DOHH2 (cell line): ENCODE results near the gene OSBPL9.

Experiments used
- H3F3A ChIP-seq: fragments of 200-600 bp; sonication (generic), shearing (Covaris generic); 2 replicates; pipeline ENCODE4 v1.6.0; 2016; ENCODE audit warnings: antibody characterized with exemption, mild to moderate bottlenecking; ENCODE audit not compliant: control insufficient read depth, insufficient read depth
- H3K27ac ChIP-seq: fragments of 200-600 bp; sonication (generic); 2 replicates; pipeline ENCODE4 v1.5.1; 2014; ENCODE audit warnings: low read depth, mild to moderate bottlenecking, low read length, moderate library complexity
- H3K27me3 ChIP-seq: fragments of 200-600 bp; sonication (generic); 2 replicates; pipeline ENCODE4 v1.6.1; 2014; ENCODE audit warnings: mild to moderate bottlenecking, low read length, mixed read lengths; ENCODE audit not compliant: control insufficient read depth
- H3K36me3 ChIP-seq: fragments of 200-600 bp; sonication (generic); 2 replicates; pipeline ENCODE4 v1.6.1; 2014; ENCODE audit warnings: mild to moderate bottlenecking, low read length, moderate library complexity, mixed read lengths; ENCODE audit not compliant: control insufficient read depth
- H3K4me1 ChIP-seq: fragments of 200-600 bp; sonication (generic); 2 replicates; pipeline ENCODE4 v1.6.1; 2014; ENCODE audit warnings: mild to moderate bottlenecking, low read length, mixed read lengths; ENCODE audit not compliant: control insufficient read depth
- H3K4me2 ChIP-seq: fragments of 200-600 bp; sonication (generic); 2 replicates; pipeline ENCODE4 v1.6.0; 2014; ENCODE audit warnings: mild to moderate bottlenecking, low read length, moderate library complexity
- H3K4me3 ChIP-seq: fragments of 200-600 bp; sonication (generic); 2 replicates; pipeline ENCODE4 v1.5.1; 2014; ENCODE audit warnings: mild to moderate bottlenecking, low read length, mixed read lengths
- H3K79me2 ChIP-seq: fragments of 200-600 bp; sonication (generic); 2 replicates; pipeline ENCODE4 v1.6.1; 2014; ENCODE audit warnings: mild to moderate bottlenecking, low read length, mixed read lengths; ENCODE audit not compliant: control insufficient read depth
- H3K9me2 ChIP-seq: fragments of 200-600 bp; sonication (generic); replicated peaks from 2 replicates; pipeline ENCODE4 v1.6.1; 2014; ENCODE audit warnings: mild to moderate bottlenecking, low read length, mixed read lengths; ENCODE audit not compliant: control insufficient read depth
- H3K9me3 ChIP-seq: fragments of 200-600 bp; sonication (generic); 2 replicates; pipeline ENCODE4 v1.6.1; 2014; ENCODE audit warnings: antibody characterized with exemption, low read length, mixed read lengths; ENCODE audit not compliant: control insufficient read depth, insufficient read depth
- H4K20me1 ChIP-seq: fragments of 200-600 bp; sonication (generic); 2 replicates; pipeline ENCODE4 v1.6.0; 2014; ENCODE audit warnings: low read depth, mild to moderate bottlenecking, antibody characterized with exemption, low read length, moderate library complexity; ENCODE audit not compliant: control insufficient read depth, insufficient read depth
- EZH2phosphoT487 ChIP-seq: fragments of 200-600 bp; sonication (generic); IDR thresholded peaks from 2 replicates; pipeline ENCODE4 v1.6.1; 2017; ENCODE audit warnings: borderline replicate concordance, mild to moderate bottlenecking, antibody characterized with exemption, low read length, moderate library complexity, mixed read lengths
- TF ChIP-seq, protein P1 (sequence below): fragments of 200-600 bp; sonication (generic); IDR thresholded peaks from one replicate; pipeline ENCODE4 v1.5.1; 2014; ENCODE audit warnings: antibody characterized with exemption, mild to moderate bottlenecking, low read depth, low read length; ENCODE audit not compliant: poor library complexity, severe bottlenecking

Gene OSBPL9

DNA sequence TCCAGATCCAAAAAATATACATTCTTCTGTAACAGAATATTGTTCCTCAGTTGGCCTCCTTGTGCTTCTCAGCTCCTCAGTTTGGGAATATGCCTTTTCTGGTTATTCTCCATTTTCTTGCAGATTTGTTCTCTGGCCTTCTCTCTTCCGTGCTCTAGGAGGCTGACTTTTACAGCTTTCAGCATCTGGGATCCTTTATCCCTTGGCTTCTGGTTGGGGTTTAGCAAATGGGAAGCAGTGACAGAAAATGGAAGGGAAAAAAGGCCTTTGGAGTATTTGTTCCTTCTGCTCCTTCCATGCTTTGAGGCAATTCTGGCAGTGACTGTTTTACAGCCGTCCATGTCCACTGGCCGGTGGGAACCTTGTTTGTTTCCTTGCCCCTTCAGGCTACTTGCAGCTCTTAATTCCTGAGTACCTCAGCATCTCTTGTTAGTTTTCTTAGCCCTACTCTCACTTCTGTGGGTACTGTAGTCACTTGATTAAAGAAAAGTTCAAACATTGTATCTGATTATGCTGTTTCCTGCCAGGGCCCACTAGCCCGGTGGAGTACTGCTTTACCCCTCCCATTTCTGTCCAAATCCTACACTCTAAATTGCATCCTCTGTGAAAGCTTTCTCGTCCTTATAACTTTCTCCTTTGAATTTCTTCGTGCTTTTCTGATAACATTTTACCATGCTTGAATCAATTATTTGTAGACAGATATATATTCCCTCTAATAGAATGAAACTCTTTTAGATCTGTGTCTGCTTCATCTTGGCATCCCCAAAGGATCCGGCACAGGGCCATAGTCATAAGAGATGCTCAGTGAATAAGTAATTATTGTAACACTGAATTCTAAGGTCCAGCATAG lies 118.2 kb downstream of the OSBPL9 start:
- Histone ChIP-seq H3K4me2 (no peak overlapping the region), H4K20me1 (peaks cover 28% of the 10 kb centered on the region)

DNA sequence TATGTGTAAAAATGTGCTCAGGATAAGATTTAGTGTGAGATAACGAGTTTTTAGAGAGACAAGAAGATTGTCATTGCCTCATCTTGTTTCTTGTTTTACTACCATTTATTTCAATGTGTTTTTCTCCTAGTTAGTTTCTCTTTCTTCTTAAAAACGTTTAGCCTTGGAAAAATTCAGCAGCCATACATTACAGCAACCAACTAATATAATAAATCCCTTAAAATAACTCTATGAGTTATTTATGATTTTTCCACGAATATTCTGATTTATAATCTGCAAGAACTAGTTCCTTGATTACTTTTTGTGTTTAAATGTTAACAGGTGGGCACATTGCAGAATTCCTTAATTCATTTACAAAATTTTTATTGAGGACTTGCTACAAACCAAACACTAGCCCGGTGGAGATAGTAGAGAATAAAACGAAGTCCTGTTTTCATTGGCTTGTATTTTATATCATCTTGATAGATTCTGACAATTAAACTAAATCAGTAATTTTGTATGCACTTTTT lies 118.9 kb downstream of the OSBPL9 start:
- Histone ChIP-seq H3K27ac (no peak overlapping the region), H3K36me3 (peaks cover 11% of the 10 kb centered on the region), H3K4me1 (peaks cover 38% of the 10 kb centered on the region), H3K27me3 (no peaks in the 10 kb centered on the region), H3F3A (no peaks in the 10 kb centered on the region), H3K9me2 (no peaks in the 10 kb centered on the region), H4K20me1 (peaks cover 28% of the 10 kb centered on the region), H3K4me2 (no peak overlapping the region), H3K79me2 (peaks cover 98% of the 10 kb centered on the region), H3K9me3 (no peaks in the 10 kb centered on the region), H3K4me3 (no peak overlapping the region)
- TF ChIP-seq, protein P1, sequence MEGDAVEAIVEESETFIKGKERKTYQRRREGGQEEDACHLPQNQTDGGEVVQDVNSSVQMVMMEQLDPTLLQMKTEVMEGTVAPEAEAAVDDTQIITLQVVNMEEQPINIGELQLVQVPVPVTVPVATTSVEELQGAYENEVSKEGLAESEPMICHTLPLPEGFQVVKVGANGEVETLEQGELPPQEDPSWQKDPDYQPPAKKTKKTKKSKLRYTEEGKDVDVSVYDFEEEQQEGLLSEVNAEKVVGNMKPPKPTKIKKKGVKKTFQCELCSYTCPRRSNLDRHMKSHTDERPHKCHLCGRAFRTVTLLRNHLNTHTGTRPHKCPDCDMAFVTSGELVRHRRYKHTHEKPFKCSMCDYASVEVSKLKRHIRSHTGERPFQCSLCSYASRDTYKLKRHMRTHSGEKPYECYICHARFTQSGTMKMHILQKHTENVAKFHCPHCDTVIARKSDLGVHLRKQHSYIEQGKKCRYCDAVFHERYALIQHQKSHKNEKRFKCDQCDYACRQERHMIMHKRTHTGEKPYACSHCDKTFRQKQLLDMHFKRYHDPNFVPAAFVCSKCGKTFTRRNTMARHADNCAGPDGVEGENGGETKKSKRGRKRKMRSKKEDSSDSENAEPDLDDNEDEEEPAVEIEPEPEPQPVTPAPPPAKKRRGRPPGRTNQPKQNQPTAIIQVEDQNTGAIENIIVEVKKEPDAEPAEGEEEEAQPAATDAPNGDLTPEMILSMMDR, result no peak
- TF ChIP-seq EZH2phosphoT487, result no peak

More for the DNA sequence above, 118.2 kb downstream of the OSBPL9 start:
- peaks cover 35% of the 10 kb centered on the region for H3K4me1 ChIP-seq
- H3K27ac ChIP-seq, result no peak overlapping the region
- H3K79me2 ChIP-seq, result peaks cover 100% of the 10 kb centered on the region
- TF ChIP-seq EZH2phosphoT487, result no peak
- TF ChIP-seq, protein P1, result no peak
- H3K36me3 ChIP-seq, result peaks cover 11% of the 10 kb centered on the region
- H3K9me3 ChIP-seq, result no peaks in the 10 kb centered on the region
- H3K9me2 ChIP-seq, result no peaks in the 10 kb centered on the region
- H3K4me3 ChIP-seq, result no peak overlapping the region
- no peaks in the 10 kb centered on the region for H3F3A ChIP-seq
- H3K27me3 ChIP-seq, result no peaks in the 10 kb centered on the region

DNA sequence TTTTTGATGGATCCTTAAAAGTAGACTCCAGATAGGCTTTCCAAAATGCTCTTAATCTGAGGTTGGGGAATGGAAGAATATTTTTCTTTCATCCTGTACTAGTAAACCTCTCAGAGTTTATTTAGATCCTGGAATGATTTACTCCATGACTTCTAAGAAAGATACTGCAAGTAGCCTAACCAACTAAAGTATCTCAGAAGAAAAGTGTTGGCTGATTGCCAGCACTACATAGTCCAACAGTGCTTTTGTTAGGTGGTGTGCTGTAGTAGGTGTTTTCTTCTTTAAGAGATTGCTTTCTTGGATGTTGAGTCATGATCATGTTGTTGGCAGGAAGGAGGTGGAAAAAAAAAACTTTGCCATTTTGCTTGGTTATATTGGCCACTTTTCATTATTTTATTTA lies 119.8 kb downstream of the OSBPL9 start:
- Histone ChIP-seq H3K79me2 (peaks cover 94% of the 10 kb centered on the region), H3K4me1 (peaks cover 32% of the 10 kb centered on the region), H3K4me2 (no peak overlapping the region), H3K36me3 (peaks cover 11% of the 10 kb centered on the region), H3K4me3 (no peak overlapping the region), H3K9me3 (no peaks in the 10 kb centered on the region), H4K20me1 (peaks cover 28% of the 10 kb centered on the region), H3K27ac (no peak overlapping the region), H3K9me2 (no peaks in the 10 kb centered on the region), H3F3A (no peaks in the 10 kb centered on the region), H3K27me3 (no peaks in the 10 kb centered on the region)
- no peak for TF ChIP-seq EZH2phosphoT487
- TF ChIP-seq, protein P1, result no peak
